ENCODE results near the gene MFSD8.
"Not testable (repeated sequence)": the region's sequence is repeated elsewhere in the genome, so short reads cannot be mapped to it uniquely, and the experiment has no call there.

DNA sequence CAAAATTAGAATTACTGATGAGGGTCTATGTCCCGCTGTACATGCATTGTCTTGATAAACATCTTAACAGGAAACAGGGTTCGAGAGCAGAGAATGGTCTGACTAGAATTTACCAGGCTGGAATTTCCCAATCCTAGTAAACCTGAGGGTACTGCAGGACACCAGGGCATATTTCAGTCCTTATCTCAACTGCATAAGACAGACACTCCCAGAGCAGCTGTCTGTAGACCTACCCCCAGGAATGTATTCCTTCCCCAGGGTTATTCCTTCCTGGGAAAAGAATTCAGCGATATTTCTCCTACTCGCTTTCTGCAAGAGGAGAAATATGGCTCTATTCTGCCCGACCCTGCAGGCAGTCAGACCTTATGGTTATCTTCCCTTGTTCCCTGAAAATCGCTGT lies 31.5 kb upstream of the MFSD8 start:
- not testable (repeated sequence) for TF ChIP-seq CTCF (IDR thresholded peaks at IDR 0.05; ENCODE audit: control extremely low read depth in 1 of 3, insufficient read depth in 1 of 3, low read depth in 1 of 3, low read length in 3 of 3); EZH2 (IDR thresholded peaks at IDR 0.05; ENCODE audit: low read depth, low read length, severe bottlenecking); POLR2A (IDR thresholded peaks at IDR 0.05; ENCODE audit: control extremely low read depth in 1 of 2, low read depth in 2 of 2, low read length in 2 of 2); ATF3 (IDR thresholded peaks at IDR 0.05; ENCODE audit: insufficient read depth, low read depth, low read length); CEBPB (IDR thresholded peaks at IDR 0.05; ENCODE audit: low read depth, low read length); SIN3A (conservative IDR thresholded peaks at IDR 0.05 in 1 of 2, IDR thresholded peaks at IDR 0.05 in 1 of 2; ENCODE audit: low read depth in 1 of 2, low read length in 2 of 2); MAFK (IDR thresholded peaks at IDR 0.05; ENCODE audit: low read depth, low read length); BACH1 (IDR thresholded peaks at IDR 0.05; ENCODE audit: low read length); NRF1 (IDR thresholded peaks at IDR 0.05; ENCODE audit: low read depth, low read length); GTF2F1 (IDR thresholded peaks at IDR 0.05; ENCODE audit: borderline replicate concordance, low read depth, low read length); SRF (IDR thresholded peaks at IDR 0.05; ENCODE audit: low read depth, low read length)
- TF ChIP-seq, protein P1, sequence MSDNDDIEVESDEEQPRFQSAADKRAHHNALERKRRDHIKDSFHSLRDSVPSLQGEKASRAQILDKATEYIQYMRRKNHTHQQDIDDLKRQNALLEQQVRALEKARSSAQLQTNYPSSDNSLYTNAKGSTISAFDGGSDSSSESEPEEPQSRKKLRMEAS (IDR thresholded peaks at IDR 0.05), result not testable (repeated sequence)

Data from H1 (cell line).